ENCODE results near the gene YY1.

- TF ChIP-seq CTCF (IDR thresholded peaks at IDR 0.05) (no peak), POLR2A (IDR thresholded peaks at IDR 0.05) (no peak)
Observed at GRCh38 chr14:100211893-100212292, 27.1 kb upstream of the YY1 start.
